Stimulated activated memory B cell treated with anti-CD40 and anti-IgM and Interleukin-4, amounts not matched to agents 10 μg/mL and 1 μg/mL and 100 μg/mL, for 72 hours (primary cell): Measurements from ENCODE around the gene SH3GLB1.

ENCODE experiments used
- ATAC-seq: fragments of 150-1000 bp; cut with Tn5 transposase; 2 replicates; pipeline ENCODE4 v1.10.0; 2021
- H3K27ac Mint-ChIP-seq: one replicate; pipeline ENCODE4 v1.8.0; 2022; ENCODE audit warnings: mild to moderate bottlenecking, mixed read lengths
- H3K27me3 Mint-ChIP-seq: one replicate; pipeline ENCODE4 v1.8.0; 2022; ENCODE audit warnings: mixed read lengths
- H3K36me3 Mint-ChIP-seq: one replicate; pipeline ENCODE4 v1.8.0; 2022; ENCODE audit warnings: mixed read lengths
- H3K4me1 Mint-ChIP-seq: one replicate; pipeline ENCODE4 v1.8.0; 2022; ENCODE audit warnings: mixed read lengths
- H3K4me3 Mint-ChIP-seq: one replicate; pipeline ENCODE4 v1.8.0; 2022; ENCODE audit warnings: mild to moderate bottlenecking, moderate library complexity, mixed read lengths
- H3K9me3 Mint-ChIP-seq: one replicate; pipeline ENCODE4 v1.8.0; 2022; ENCODE audit warnings: mixed read lengths

Gene SH3GLB1

DNA sequence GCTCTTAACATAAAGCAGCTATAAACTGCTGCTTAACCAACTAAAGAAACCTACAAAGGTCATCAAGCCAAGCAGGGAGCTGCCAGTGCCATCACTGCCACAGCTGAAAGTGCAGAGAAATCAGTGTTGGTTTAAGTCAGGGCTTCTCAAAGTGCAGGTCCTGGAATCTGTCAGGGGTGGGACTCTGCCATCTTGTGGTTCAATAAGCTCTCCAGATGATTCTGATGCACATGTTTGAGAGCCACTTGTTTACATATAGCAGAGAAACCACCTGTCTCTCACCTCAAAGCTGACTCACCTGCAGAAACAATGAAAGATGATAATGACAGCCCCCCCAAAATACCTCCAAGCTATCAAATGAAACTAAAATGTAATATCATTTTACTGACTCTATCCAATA lies 49.3 kb downstream of the SH3GLB1 start:
- no peaks in the 10 kb centered on the region for H3K9me3 Mint-ChIP-seq
- H3K36me3 Mint-ChIP-seq = no peaks in the 10 kb centered on the region
- ATAC-seq = no peak
- H3K27me3 Mint-ChIP-seq = peaks cover 10% of the 10 kb centered on the region
- H3K4me1 Mint-ChIP-seq = peaks cover 19% of the 10 kb centered on the region
- no peak overlapping the region for H3K27ac Mint-ChIP-seq
- no peak overlapping the region for H3K4me3 Mint-ChIP-seq

DNA sequence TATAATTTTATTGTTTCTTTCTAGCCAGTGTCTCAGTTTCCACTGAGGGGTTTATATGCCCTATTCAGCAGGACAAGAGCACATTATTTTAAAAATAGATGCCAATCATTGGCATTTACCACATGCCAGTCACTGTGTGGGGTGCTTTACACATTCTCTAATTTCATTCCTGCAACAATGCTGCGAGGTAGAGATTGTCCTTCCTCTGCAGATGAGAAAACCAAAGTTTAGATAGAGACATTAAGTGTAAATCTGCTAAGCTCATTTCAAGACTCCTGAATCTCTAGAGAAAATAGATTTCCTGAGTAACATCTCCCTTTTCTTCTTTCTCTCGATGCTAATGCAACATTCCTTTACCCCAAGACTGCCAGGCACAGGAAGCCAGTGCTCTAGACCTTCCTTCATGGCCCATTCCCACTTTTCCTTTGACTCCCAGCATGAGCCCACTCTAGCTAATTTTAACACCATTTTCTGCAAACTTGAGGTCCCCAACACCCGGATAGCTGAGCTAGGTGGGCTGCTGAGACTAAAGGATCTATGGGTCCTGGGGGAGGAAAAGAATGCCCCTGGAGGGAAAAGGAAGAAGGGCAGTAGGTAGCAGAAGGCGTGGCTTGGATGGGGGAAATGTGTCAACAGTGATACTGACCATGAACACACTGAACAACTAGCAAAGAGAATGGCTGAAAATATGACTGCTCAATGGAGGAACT lies 50.0 kb downstream of the SH3GLB1 start:
- Mint-ChIP-seq H3K36me3 (no peaks in the 10 kb centered on the region), H3K9me3 (no peaks in the 10 kb centered on the region), H3K27me3 (peaks cover 10% of the 10 kb centered on the region), H3K4me1 (peaks cover 19% of the 10 kb centered on the region), H3K4me3 (peak overlapping the region; percentile 8), H3K27ac (no peak overlapping the region)
- ATAC-seq = no peak

DNA sequence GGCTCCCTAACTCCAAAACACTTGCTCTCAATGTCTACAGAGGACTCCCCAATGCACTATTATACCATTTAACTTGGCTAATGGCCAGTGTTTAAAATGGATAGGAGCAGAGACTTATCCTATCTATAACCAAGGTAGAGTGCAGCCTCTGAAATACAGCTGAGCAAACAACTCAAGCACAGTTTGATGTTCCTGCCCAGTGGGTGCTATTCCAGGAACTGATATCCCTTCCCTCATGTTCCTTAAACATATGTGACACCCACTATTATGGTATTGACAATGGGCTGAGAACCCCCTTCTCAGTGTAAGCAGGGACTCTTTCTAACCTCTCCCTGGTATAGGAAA lies 51.7 kb downstream of the SH3GLB1 start:
- H3K27ac Mint-ChIP-seq = no peak overlapping the region
- no peak for ATAC-seq
- peaks cover 11% of the 10 kb centered on the region for H3K27me3 Mint-ChIP-seq
- H3K36me3 Mint-ChIP-seq = peaks cover 5% of the 10 kb centered on the region
- no peak overlapping the region for H3K4me3 Mint-ChIP-seq
- peaks cover 19% of the 10 kb centered on the region for H3K4me1 Mint-ChIP-seq
- H3K9me3 Mint-ChIP-seq = peaks cover 4% of the 10 kb centered on the region

DNA sequence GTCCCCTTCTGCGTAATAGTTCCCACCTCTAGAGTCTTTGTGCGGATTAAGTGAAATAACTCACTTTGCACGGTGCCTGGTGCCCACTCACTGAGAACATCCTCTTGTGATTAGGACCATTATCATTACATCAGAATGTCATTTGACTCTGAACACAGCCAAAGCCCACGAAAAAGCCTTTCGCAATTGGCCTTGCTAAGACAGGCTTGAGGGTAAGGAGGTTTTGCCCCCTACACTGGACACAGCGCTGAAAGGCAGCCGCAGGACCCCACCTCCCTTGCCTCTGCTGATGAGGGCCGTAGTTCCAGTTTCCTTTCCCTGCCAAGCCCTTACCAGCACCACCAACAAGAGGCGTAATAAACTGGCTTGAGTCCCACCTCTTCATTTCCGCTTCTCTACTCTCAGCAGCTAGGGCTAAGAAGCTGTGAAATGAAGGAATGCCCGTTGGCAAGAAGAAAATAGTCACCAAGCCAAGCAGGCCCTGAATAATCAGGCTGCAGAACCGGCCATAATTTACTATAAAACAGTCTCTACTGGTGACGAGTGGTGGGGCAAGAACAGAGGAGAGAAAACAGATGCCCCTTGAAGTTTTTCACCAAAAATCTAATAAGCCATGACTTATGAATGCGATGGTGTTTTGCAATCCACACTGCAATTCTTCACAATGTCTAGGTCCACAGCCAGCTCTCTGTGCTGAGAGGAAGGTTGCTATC lies 53.1 kb downstream of the SH3GLB1 start:
- H3K27me3 Mint-ChIP-seq = peaks cover 25% of the 10 kb centered on the region
- peaks cover 4% of the 10 kb centered on the region for H3K9me3 Mint-ChIP-seq
- H3K36me3 Mint-ChIP-seq = peaks cover 5% of the 10 kb centered on the region
- H3K4me1 Mint-ChIP-seq = peaks cover 19% of the 10 kb centered on the region
- ATAC-seq = no peak
- H3K27ac Mint-ChIP-seq = no peak overlapping the region
- H3K4me3 Mint-ChIP-seq = no peak overlapping the region

DNA sequence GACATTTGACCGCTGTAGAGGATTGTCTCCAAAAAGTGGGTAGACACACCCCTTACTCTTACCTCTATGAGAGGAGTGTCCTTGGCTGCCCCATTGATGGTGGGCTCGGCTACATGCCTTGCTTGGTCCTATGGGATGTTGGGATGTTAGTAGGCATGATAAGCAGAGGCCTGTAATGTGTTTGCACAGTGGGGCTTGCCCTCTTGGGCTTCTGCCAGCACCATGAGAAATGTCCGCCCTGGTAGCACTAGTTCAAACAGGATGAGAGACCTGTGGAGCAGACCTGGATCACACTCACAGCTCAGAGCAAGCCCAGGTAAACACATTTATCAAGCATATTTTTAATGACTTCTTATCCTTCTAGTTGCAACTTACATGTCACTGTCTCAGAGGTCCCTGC lies 54.2 kb downstream of the SH3GLB1 start:
- Mint-ChIP-seq H3K9me3 (peaks cover 4% of the 10 kb centered on the region), H3K4me1 (peaks cover 19% of the 10 kb centered on the region), H3K27me3 (peaks cover 34% of the 10 kb centered on the region), H3K4me3 (no peak overlapping the region), H3K36me3 (peaks cover 5% of the 10 kb centered on the region), H3K27ac (no peak overlapping the region)
- ATAC-seq = no peak

DNA sequence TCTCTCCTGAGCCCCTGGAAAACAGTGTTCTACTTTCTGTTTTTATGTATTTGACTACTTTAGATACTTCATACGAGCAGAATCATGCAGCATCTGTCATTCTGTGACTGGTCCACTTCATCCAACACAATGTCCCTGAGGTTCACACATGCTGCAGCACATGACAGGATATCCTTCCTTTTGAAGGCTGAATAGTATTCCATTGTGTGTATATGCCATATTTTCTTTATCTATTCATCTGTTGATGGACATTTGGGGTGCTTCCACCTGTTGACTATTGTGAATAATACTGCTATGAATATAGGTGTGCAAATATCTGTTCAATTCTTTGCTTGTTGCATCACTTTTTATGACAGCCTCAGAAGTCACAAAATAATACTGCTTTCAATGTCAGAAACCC lies 55.8 kb downstream of the SH3GLB1 start:
- ATAC-seq = no peak
- Mint-ChIP-seq H3K36me3 (peaks cover 5% of the 10 kb centered on the region), H3K4me3 (no peak overlapping the region), H3K27me3 (peaks cover 24% of the 10 kb centered on the region), H3K27ac (no peak overlapping the region), H3K4me1 (peaks cover 11% of the 10 kb centered on the region), H3K9me3 (peaks cover 4% of the 10 kb centered on the region)

DNA sequence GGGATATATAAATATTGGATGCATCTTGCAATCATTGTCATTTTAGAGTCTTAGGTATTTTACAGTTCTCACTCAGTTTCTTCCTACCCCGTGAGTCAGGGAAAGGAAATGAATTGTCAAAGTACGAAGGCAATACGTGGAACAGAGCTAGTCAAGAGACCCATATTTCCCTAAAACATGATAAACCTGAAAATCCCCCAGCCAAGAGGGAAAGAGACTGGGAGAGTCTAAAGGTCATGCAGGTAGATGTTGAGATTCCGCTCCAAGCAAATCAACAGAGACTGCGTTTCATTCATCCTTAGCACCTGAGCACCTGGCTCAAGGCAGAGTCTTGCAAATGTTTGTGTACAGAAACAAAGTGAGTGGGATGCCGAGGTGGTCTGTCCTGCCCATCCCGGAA lies 58.0 kb downstream of the SH3GLB1 start:
- no peaks in the 10 kb centered on the region for H3K4me1 Mint-ChIP-seq
- no peak overlapping the region for H3K4me3 Mint-ChIP-seq
- ATAC-seq = no peak
- H3K36me3 Mint-ChIP-seq = peaks cover 7% of the 10 kb centered on the region
- H3K27me3 Mint-ChIP-seq = peaks cover 24% of the 10 kb centered on the region
- H3K27ac Mint-ChIP-seq = no peak overlapping the region
- H3K9me3 Mint-ChIP-seq = peaks cover 5% of the 10 kb centered on the region

DNA sequence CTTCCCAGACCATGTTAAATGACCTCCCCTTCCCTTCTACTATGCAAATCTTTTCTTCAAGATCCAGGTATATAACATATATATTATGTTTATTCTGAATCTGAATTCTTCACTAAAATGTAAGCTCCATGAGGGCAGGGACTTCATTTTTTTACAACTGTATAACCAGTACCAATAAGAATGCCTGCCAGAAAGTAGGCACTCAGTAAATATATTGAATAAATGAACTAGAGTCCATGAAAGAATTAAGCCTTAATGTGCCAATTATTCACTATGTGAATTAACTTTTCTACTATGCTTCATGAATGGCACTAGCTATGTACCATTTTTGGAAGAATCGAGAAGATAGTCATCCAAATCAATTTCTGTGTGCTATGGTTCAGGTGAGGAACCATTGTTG lies 60.1 kb downstream of the SH3GLB1 start:
- Mint-ChIP-seq H3K27ac (no peak overlapping the region), H3K36me3 (peaks cover 9% of the 10 kb centered on the region), H3K27me3 (peaks cover 24% of the 10 kb centered on the region), H3K4me3 (no peak overlapping the region), H3K9me3 (peaks cover 8% of the 10 kb centered on the region), H3K4me1 (no peaks in the 10 kb centered on the region)
- no peak for ATAC-seq

DNA sequence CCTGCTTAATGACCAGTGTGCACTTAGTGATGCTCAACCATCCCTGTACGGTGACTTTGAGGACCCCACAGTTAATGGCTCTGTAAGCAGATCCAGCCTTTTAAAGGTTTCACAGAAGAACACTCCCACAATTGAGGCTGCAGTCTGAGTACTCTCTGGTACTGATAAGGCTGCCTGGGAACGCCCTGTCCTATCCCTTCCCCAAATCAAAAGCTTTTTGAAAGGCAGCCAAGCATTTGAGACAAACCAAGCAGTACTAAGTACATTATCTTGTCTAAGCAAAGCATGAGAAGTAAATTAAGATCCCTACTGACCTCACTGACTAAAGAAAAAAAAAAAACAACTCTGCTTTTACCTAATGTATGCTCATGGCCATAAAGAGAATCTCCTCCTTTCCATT lies 60.7 kb downstream of the SH3GLB1 start:
- ATAC-seq = no peak
- Mint-ChIP-seq H3K9me3 (peaks cover 5% of the 10 kb centered on the region), H3K4me3 (no peak overlapping the region), H3K27me3 (peaks cover 24% of the 10 kb centered on the region), H3K4me1 (no peaks in the 10 kb centered on the region), H3K27ac (no peak overlapping the region), H3K36me3 (peaks cover 6% of the 10 kb centered on the region)

DNA sequence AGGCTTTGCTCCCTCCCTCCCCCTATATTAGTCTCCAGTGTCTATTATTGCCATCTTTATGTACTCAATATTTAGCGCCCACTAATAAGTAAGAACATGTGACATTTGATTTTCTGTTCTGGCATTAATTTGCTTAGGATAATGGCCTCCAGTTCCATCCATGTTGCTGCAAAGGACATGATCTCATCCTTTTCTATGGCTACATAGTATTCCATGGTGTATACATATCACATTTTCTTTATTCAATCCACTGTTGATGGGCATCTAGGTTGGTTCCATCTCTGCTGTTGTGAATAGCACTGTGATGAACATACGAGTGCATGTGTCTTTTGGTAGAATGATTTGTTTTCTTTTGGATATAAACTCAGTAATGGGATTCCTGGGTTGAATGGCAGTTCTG lies 61.3 kb downstream of the SH3GLB1 start:
- Mint-ChIP-seq H3K9me3 (peaks cover 4% of the 10 kb centered on the region), H3K4me3 (no peak overlapping the region)

DNA sequence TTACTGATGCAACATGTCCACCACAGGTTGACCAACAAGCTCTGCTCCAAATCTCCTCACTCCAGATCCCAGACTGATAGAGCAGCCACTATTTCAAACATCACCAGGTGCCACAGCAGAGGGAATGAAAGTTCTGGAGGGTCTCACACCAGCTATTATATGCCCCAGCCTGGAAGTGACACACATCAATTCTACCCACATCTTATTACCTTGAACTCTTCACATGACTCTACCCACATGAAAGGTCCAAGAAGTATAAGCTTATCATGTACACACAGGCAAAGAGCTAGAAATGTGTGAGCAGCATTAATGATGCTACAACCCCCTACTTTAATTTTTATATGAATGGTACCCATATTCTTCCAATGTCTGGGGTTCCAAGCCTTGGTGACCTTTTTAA lies 64.2 kb downstream of the SH3GLB1 start:
- Mint-ChIP-seq H3K27ac (no peak overlapping the region), H3K4me3 (no peak overlapping the region)

More for the DNA sequence above, 61.3 kb downstream of the SH3GLB1 start:
- peaks cover 4% of the 10 kb centered on the region for H3K36me3 Mint-ChIP-seq
- H3K27me3 Mint-ChIP-seq = peaks cover 24% of the 10 kb centered on the region
- H3K4me1 Mint-ChIP-seq = no peaks in the 10 kb centered on the region
- H3K27ac Mint-ChIP-seq = no peak overlapping the region
- no peak for ATAC-seq

DNA sequence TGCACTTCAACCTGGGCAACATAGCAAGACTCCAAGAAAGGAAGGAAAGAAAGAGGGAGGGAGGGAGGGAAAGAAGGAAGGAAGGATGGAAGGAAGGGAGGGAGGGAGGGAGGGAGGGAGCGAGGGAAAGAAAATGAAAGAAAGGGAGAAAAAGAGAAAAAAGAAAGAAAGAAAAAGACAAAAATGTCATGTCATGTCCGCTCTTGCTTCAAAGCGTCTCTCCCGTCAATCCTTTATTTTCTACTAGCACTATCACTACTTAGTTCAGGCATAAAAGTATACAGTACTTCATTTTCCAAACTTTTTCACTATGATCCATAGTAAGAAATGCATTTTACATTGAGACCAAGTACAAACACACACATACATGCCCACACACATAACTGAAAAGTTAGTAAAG lies 64.7 kb downstream of the SH3GLB1 start:
- ATAC-seq = no peak
- H3K4me3 Mint-ChIP-seq = no peak overlapping the region
- no peaks in the 10 kb centered on the region for H3K27me3 Mint-ChIP-seq
- H3K9me3 Mint-ChIP-seq = peaks cover 4% of the 10 kb centered on the region
- no peak overlapping the region for H3K27ac Mint-ChIP-seq
- H3K36me3 Mint-ChIP-seq = peaks cover 4% of the 10 kb centered on the region
- H3K4me1 Mint-ChIP-seq = peaks cover 9% of the 10 kb centered on the region

More for the DNA sequence above, 64.2 kb downstream of the SH3GLB1 start:
- Mint-ChIP-seq H3K9me3 (peaks cover 4% of the 10 kb centered on the region), H3K36me3 (peaks cover 4% of the 10 kb centered on the region), H3K27me3 (no peaks in the 10 kb centered on the region), H3K4me1 (peaks cover 4% of the 10 kb centered on the region)
- no peak for ATAC-seq

DNA sequence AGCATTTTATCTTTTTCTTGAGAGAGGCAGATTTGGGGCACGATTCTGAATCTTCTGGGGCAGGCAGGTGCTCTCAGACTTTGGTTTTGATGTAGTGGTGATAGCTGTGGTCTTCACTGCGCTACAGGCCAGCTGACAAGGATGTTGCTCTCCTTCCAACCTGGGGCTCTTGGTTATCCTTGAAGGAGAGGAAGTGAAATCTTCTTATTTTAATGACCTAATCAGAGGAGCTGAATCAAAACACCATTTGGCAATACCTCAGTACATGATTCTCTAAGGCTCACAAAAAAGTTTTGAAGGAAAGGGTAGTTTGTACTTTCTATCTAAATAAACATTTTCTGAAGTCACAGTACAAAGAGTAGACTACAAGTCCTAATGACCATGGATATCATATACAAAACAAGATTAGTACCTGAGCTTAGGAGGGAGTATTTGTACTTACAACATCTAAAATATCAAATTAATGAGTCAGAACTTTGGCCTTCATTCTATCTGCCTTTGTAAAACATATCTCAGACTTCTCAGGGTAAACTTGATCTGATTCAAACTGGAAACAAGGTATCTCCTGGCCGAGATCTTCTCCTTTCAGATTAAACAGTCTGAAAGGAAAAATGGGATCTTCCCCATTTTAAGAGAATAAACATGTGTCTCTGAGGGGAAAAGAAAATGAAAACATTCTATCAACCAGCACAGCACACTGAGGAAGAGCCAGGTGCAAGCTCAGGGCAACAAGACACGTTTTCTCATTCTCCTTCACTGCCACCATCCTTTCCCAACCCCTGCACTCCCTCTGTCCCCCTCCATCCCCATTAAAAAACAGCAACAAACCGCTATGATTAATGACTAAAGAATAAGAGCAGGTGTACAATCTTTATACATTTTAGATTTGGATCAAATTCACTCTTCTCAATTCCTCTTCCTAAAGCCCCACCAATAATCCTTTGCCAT lies 69.2 kb downstream of the SH3GLB1 start:
- no peaks in the 10 kb centered on the region for H3K9me3 Mint-ChIP-seq
- ATAC-seq = no peak
- H3K4me1 Mint-ChIP-seq = peaks cover 14% of the 10 kb centered on the region
- H3K27me3 Mint-ChIP-seq = no peaks in the 10 kb centered on the region
- H3K4me3 Mint-ChIP-seq = no peak overlapping the region
- H3K36me3 Mint-ChIP-seq = no peaks in the 10 kb centered on the region
- H3K27ac Mint-ChIP-seq = peak overlapping the region; percentile 54

DNA sequence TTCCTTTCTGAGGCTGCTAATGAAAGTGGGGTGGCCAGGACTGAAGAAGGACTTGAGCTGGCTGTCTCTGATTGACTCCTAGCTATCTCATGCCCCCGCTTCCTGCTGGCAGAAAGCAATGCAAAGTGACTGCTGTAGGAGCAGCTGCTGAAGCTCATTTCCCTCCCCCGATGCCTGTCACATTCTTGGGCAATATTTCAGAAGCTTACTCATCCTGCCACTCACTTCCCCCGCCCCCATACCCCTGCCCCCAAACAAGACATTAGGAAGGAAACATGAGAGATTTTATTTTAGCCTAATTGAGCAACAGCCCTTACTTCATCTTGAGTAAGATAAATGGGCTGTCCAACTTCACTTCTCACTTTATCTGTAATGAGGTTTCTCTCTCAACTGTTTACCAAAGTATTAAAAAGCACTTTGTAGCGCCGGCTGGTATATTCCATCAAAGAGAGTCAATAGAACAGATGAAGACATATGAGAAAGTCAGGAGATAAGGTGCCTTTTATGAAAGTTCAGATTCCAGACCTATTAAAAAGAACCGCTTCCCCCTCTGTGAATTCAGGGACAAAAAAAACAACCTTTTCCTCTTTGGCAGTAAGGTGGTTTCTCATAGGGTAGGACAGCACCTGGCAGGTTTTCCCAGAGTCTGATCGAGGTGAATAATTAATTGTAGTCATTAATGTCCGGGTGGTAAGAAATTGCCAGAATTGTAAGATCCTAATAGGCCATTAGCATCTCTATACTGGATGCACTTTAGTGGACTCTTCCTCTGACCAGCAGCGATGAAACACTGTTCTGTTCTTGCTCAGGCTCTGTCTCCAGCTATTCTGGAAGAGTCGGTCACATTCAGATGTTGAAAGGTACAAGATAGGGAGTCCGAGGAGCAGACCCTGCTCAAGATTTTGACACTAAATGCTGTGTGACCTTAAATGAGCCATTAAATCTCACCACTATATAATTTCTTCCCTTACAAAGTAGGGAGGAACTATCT lies 70.2 kb downstream of the SH3GLB1 start:
- H3K27me3 Mint-ChIP-seq = no peaks in the 10 kb centered on the region
- ATAC-seq = peak; percentile 80
- no peaks in the 10 kb centered on the region for H3K36me3 Mint-ChIP-seq
- H3K27ac Mint-ChIP-seq = peak overlapping the region; percentile 54
- H3K9me3 Mint-ChIP-seq = no peaks in the 10 kb centered on the region
- H3K4me3 Mint-ChIP-seq = no peak overlapping the region
- H3K4me1 Mint-ChIP-seq = peaks cover 14% of the 10 kb centered on the region
